Smooth muscle cell (in vitro differentiated cells): ENCODE measurements around the gene UNC13C. TPM values are rescaled to one million over a fixed set of nuclear protein-coding genes. Genes with fewer than 3 reads are reported as not detected.

Experiments used
- DNase-seq: peaks from one replicate; lab custom pipeline; 2025; ENCODE audit not compliant: unreplicated experiment; lab: John Stamatoyannopoulos, UW
- H2AFZ ChIP-seq: fragments of 200-600 bp; sonication (generic); 2 replicates; pipeline ENCODE4 v1.6.0; 2016; ENCODE audit warnings: antibody characterized with exemption, low read depth, mild to moderate bottlenecking
- H3F3A ChIP-seq: fragments of 200-600 bp; sonication (generic); 2 replicates; pipeline ENCODE4 v1.6.0; 2017; ENCODE audit warnings: antibody characterized with exemption, low read depth
- H3K27ac ChIP-seq: fragments of 200-600 bp; sonication (generic); 2 replicates; pipeline ENCODE4 v1.5.1; 2016; ENCODE audit warnings: low read depth, mild to moderate bottlenecking
- H3K27me3 ChIP-seq: fragments of 200-600 bp; sonication (generic); 2 replicates; pipeline ENCODE4 v1.6.1; 2016; ENCODE audit warnings: low read depth, mild to moderate bottlenecking
- H3K36me3 ChIP-seq: fragments of 200-600 bp; sonication (generic); 2 replicates; pipeline ENCODE4 v1.5.1; 2016; ENCODE audit warnings: low read depth
- H3K4me1 ChIP-seq: fragments of 200-600 bp; sonication (generic); 2 replicates; pipeline ENCODE4 v1.5.1; 2016; ENCODE audit warnings: low read depth
- H3K4me2 ChIP-seq: fragments of 200-600 bp; sonication (generic); 2 replicates; pipeline ENCODE4 v1.6.0; 2016; ENCODE audit warnings: mild to moderate bottlenecking
- H3K4me3 ChIP-seq: fragments of 200-600 bp; sonication (generic); 2 replicates; pipeline ENCODE4 v1.5.1; 2016; ENCODE audit warnings: mild to moderate bottlenecking
- H3K79me2 ChIP-seq: fragments of 200-600 bp; sonication (generic); 2 replicates; pipeline ENCODE4 v1.6.0; 2016; ENCODE audit warnings: low read depth, mild to moderate bottlenecking
- H3K9ac ChIP-seq: fragments of 200-600 bp; sonication (generic); 2 replicates; pipeline ENCODE4 v1.6.0; 2016; ENCODE audit warnings: low read depth
- H3K9me3 ChIP-seq: fragments of 200-600 bp; sonication (generic); replicated peaks from 2 replicates; pipeline ENCODE4 v1.5.1; 2016; ENCODE audit warnings: low read depth
- H4K20me1 ChIP-seq: fragments of 200-600 bp; sonication (generic); 2 replicates; pipeline ENCODE4 v1.6.0; 2016; ENCODE audit warnings: low read depth
- CTCF ChIP-seq: fragments of 200-600 bp; sonication (generic); IDR thresholded peaks from 2 replicates; pipeline ENCODE4 v1.5.1; 2017; ENCODE audit warnings: borderline replicate concordance, mild to moderate bottlenecking, antibody characterized with exemption; ENCODE audit not compliant: insufficient read depth, poor library complexity, severe bottlenecking
- WGBS: methylation state at CpG from one replicate; pipeline ENCODE4 v1.1.7; 2016; ENCODE audit warnings: low lambda C conversion rate; 5-methylcytosine and 5-hydroxymethylcytosine counted together
- polyA plus RNA-seq: library from polyadenylated mRNA; unstranded; fragments of >200 nt; fragmentation: Nextera tagmentation; extraction: Ambion mirVana; gene quantifications from 2 replicates; pipeline ENCODE4 v1.2.1, GENCODE V29; 2016
- total RNA-seq: library from RNA; depleted of rRNA; stranded (reverse); fragments of >200 nt; gene quantifications from 2 replicates; pipeline ENCODE4 v1.2.3, GENCODE V29; 2014

UNC13C gene
- total and polyA plus RNA-seq, 2 experiments from 2014 or later: 0.85 to 4.0 TPM

GRCh38 chr15:54298396-54298795 lies 320.2 kb downstream of the UNC13C start:
- 79% methylated on average over 3 of the region's 3 CpGs for WGBS
- no peak overlapping the region for H2AFZ ChIP-seq

GRCh38 chr15:54304321-54304720 lies 326.1 kb downstream of the UNC13C start:
- TF ChIP-seq CTCF: no peak
- Histone ChIP-seq H3K4me2 (no peak overlapping the region), H2AFZ (no peak overlapping the region), H3K79me2 (no peaks in the 10 kb centered on the region), H4K20me1 (no peaks in the 10 kb centered on the region), H3K27me3 (no peaks in the 10 kb centered on the region), H3K4me1 (no peaks in the 10 kb centered on the region), H3K27ac (peak overlapping the region; percentile 28), H3K9me3 (no peaks in the 10 kb centered on the region), H3F3A (no peaks in the 10 kb centered on the region), H3K9ac (no peak overlapping the region), H3K4me3 (no peak overlapping the region), H3K36me3 (no peaks in the 10 kb centered on the region)
- DNase-seq: no peak
- 64% methylated on average over 3 of the region's 3 CpGs for WGBS

More at GRCh38 chr15:54298396-54298795, 320.2 kb downstream of the UNC13C start:
- Histone ChIP-seq H3K9me3 (no peaks in the 10 kb centered on the region), H3K4me3 (no peak overlapping the region), H3K36me3 (no peaks in the 10 kb centered on the region), H3K27me3 (no peaks in the 10 kb centered on the region), H3K4me1 (no peaks in the 10 kb centered on the region), H3K4me2 (no peak overlapping the region), H3K79me2 (no peaks in the 10 kb centered on the region), H3F3A (no peaks in the 10 kb centered on the region), H3K27ac (no peak overlapping the region), H3K9ac (no peak overlapping the region), H4K20me1 (no peaks in the 10 kb centered on the region)
- no peak for DNase-seq
- TF ChIP-seq CTCF: no peak

- Histone ChIP-seq H3F3A (no peaks in the 10 kb centered on the region), H3K79me2 (no peaks in the 10 kb centered on the region), H3K27ac (no peak overlapping the region), H3K27me3 (no peaks in the 10 kb centered on the region), H3K4me2 (no peak overlapping the region), H4K20me1 (no peaks in the 10 kb centered on the region), H3K9me3 (no peaks in the 10 kb centered on the region), H3K9ac (no peak overlapping the region), H3K4me3 (no peak overlapping the region), H3K36me3 (no peaks in the 10 kb centered on the region), H3K4me1 (no peaks in the 10 kb centered on the region), H2AFZ (no peak overlapping the region)
- TF ChIP-seq CTCF: no peak
- DNase-seq: no peak
- WGBS: 88% methylated on average over 1 of the region's 1 CpG
Measured at GRCh38 chr15:54305138-54305537, 326.9 kb downstream of the UNC13C start.

- no peaks in the 10 kb centered on the region for H4K20me1 ChIP-seq
- WGBS: 79% methylated on average over 3 of the region's 3 CpGs
- no peak overlapping the region for H3K4me3 ChIP-seq
- DNase-seq: no peak
- no peak overlapping the region for H3K9ac ChIP-seq
- no peaks in the 10 kb centered on the region for H3K79me2 ChIP-seq
- no peak overlapping the region for H3K4me2 ChIP-seq
- H3K9me3 ChIP-seq: no peaks in the 10 kb centered on the region
- no peaks in the 10 kb centered on the region for H3K36me3 ChIP-seq
- no peak overlapping the region for H2AFZ ChIP-seq
- H3F3A ChIP-seq: no peaks in the 10 kb centered on the region
- H3K4me1 ChIP-seq: no peaks in the 10 kb centered on the region
- no peak for TF ChIP-seq CTCF
- H3K27ac ChIP-seq: no peak overlapping the region
- H3K27me3 ChIP-seq: no peaks in the 10 kb centered on the region
Measured at GRCh38 chr15:54307252-54307902, 329.1 kb downstream of the UNC13C start.
